Keratinocyte (primary cell): Measurements from ENCODE around the gene CDH16.

Experiments used
- CTCF ChIP-seq, 3 experiments: IDR thresholded peaks in 1 of 3; conservative IDR thresholded peaks in 1 of 3; optimal IDR thresholded peaks in 1 of 3; 2 replicates in 2 of 3; 3 replicates in 1 of 3; pipeline versions ENCODE3 to v1.5.1; 2011; ENCODE audit warnings: low read length in 3 of 3, mild to moderate bottlenecking in 3 of 3, moderate library complexity in 2 of 3, control low read depth in 1 of 3, inconsistent platforms in 1 of 3; ENCODE audit not compliant: insufficient read depth in 2 of 3; ENCODE audit errors: extremely low read depth in 1 of 3
- EZH2 ChIP-seq: IDR thresholded peaks from one replicate; pipeline ENCODE4 v1.6.1; 2012; ENCODE audit warnings: inconsistent platforms, mild to moderate bottlenecking, low read length, moderate library complexity

GRCh38 chr16:66862023-66862520 is 56.6 kb downstream of the CDH16 start:
- TF ChIP-seq CTCF (optimal IDR thresholded peaks at IDR 0.05 in 1 of 3, IDR thresholded peaks at IDR 0.05 in 1 of 3, conservative IDR thresholded peaks at IDR 0.05 in 1 of 3; ENCODE audit: extremely low read depth in 1 of 3, insufficient read depth in 2 of 3, low read length in 3 of 3) (no peak), EZH2 (no peak)
